Endothelial cell of umbilical vein (primary cell): ENCODE results near the gene TSKU.

Experiments
- EZH2 ChIP-seq: IDR thresholded peaks from 2 replicates; pipeline ENCODE4 v1.6.1; 2012; ENCODE audit warnings: borderline replicate concordance, low read depth, mild to moderate bottlenecking, moderate library complexity, low read length, inconsistent platforms; ENCODE audit not compliant: severe bottlenecking
- FOS ChIP-seq: IDR thresholded peaks from 2 replicates; pipeline ENCODE4 v1.6.1; 2011; ENCODE audit warnings: mild to moderate bottlenecking, low read length, moderate library complexity, borderline replicate concordance; ENCODE audit not compliant: insufficient read depth
- POLR2AphosphoS5 ChIP-seq: IDR thresholded peaks from 2 replicates; pipeline ENCODE4 v1.6.1; 2012; ENCODE audit warnings: low read depth, mild to moderate bottlenecking, control low read depth, low read length, moderate library complexity; ENCODE audit not compliant: insufficient read depth
- TF ChIP-seq, protein P1 (sequence below), 2 donors: IDR thresholded peaks; 1 replicate in 1 of 2; 2 replicates in 1 of 2; pipeline ENCODE4 v1.5.1; 2011; ENCODE audit warnings: low read length in 2 of 2, mild to moderate bottlenecking in 2 of 2, moderate library complexity in 2 of 2, control low read depth in 1 of 2, inconsistent platforms in 1 of 2, low read depth in 1 of 2; ENCODE audit not compliant: insufficient read depth in 1 of 2; ENCODE audit errors: extremely low read depth in 1 of 2

GRCh38 chr11:76797341-76798201 lies 14.4 kb downstream of the TSKU start:
- TF ChIP-seq EZH2 (no peak), POLR2AphosphoS5 (no peak), FOS (no peak)
- TF ChIP-seq, protein P1, sequence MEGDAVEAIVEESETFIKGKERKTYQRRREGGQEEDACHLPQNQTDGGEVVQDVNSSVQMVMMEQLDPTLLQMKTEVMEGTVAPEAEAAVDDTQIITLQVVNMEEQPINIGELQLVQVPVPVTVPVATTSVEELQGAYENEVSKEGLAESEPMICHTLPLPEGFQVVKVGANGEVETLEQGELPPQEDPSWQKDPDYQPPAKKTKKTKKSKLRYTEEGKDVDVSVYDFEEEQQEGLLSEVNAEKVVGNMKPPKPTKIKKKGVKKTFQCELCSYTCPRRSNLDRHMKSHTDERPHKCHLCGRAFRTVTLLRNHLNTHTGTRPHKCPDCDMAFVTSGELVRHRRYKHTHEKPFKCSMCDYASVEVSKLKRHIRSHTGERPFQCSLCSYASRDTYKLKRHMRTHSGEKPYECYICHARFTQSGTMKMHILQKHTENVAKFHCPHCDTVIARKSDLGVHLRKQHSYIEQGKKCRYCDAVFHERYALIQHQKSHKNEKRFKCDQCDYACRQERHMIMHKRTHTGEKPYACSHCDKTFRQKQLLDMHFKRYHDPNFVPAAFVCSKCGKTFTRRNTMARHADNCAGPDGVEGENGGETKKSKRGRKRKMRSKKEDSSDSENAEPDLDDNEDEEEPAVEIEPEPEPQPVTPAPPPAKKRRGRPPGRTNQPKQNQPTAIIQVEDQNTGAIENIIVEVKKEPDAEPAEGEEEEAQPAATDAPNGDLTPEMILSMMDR (IDR thresholded peaks at IDR 0.05; ENCODE audit: extremely low read depth in 1 of 2, insufficient read depth in 1 of 2, low read depth in 1 of 2, low read length in 2 of 2) = no peak
